Activated gamma-delta T cell treated with Interleukin-2 at 50 U/mL for 16 hours (primary cell): ENCODE measurements around the gene ZNF467.

Experiments used
- DNase-seq: peaks from one replicate; pipeline ENCODE4 v3.0.0-alpha.2; 2020

Gene ZNF467

DNA sequence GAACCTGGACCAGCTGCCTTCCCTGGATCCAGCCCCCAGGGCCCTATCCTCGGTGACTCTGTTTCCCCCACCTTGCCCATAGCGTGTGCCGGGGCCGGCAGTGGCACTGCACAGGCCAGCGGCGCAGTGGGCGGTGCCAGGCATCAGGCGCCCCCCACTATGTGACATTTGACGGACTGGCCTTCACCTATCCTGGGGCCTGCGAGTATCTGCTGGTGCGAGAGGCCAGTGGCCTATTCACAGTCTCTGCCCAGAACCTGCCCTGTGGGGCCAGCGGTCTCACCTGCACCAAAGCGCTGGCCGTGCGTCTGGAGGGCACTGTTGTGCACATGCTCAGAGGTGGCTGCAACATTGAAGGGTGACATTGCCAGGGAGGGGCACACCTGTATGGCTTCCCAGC is 12.0 kb upstream of the ZNF467 start:
- DNase-seq, result no peak

DNA sequence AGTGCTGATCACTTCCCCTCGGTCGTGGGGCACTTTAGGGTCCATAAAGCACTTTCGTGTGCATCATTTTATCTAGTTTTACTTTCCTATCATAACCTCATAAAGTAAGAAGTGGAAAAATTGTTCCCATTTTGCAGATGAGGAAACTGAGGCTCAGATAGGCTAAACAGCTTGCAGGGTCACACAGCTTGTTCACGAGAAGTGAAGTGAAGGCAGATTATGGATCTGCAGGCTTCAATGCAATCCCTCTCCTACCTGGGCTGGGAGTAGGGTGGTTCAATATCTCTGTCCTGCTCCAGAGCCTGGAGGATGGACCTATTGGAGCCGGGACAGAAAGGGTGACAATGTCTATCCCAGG is 10.8 kb upstream of the ZNF467 start:
- no peak for DNase-seq

DNA sequence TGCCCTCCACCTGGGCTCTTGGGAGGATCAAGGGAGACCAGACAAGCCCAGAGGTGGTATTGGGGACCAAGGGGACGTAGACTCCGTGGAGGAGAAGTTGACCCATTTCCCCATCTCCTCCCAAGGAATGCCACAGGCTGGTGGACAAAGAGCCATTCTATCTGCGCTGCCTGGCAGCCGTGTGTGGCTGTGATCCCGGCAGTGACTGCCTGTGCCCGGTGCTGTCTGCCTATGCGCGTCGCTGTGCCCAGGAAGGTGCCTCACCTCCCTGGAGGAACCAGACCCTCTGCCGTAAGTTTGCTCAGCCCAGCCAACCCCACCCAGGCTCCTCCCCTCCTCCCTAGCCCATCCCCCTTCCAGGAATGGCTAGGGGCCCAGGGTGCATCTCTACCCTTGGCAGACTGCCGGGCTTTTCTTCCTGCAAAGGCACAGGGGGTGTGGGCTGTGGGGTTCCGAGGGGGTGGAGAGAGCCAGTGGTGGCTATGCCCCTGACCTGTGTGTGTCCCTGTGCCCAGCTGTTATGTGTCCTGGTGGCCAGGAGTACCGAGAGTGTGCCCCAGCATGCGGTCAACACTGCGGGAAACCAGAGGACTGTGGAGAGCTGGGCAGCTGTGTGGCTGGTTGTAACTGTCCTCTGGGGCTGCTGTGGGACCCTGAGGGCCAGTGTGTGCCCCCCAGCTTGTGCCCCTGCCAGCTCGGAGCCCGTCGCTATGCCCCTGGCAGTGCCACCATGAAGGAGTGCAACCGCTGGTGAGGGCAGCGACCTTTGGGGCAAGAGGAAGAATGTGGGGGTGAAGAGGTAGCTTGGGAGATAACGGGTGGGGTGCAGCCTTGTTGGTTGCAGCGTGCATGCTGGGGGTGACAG is 10.2 kb upstream of the ZNF467 start:
- no peak for DNase-seq

DNA sequence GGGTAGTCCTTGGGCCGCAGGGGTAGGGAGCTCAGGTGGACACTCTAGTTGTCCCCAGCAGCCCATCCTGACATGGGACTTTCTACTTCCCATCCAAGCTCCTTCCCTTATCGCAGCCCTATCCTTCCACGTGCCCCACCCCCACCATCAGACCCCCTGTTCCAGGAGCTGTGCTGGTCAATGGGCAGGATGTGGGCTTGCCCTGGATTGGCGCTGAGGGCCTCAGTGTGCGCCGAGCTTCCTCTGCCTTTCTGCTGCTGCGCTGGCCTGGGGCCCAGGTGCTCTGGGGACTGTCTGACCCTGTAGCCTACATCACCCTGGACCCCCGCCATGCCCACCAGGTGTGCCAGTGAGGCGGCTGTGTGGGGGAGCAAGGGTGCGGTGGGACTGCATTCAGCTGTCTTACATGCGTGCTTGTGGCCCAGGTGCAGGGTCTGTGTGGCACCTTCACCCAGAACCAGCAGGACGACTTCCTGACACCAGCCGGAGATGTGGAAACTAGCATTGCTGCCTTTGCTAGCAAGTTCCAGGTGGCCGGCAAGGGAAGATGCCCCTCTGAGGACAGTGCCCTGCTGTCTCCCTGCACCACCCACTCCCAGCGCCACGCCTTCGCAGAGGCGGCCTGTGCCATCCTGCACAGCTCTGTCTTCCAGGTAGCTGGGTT is 9.4 kb upstream of the ZNF467 start:
- no peak for DNase-seq

DNA sequence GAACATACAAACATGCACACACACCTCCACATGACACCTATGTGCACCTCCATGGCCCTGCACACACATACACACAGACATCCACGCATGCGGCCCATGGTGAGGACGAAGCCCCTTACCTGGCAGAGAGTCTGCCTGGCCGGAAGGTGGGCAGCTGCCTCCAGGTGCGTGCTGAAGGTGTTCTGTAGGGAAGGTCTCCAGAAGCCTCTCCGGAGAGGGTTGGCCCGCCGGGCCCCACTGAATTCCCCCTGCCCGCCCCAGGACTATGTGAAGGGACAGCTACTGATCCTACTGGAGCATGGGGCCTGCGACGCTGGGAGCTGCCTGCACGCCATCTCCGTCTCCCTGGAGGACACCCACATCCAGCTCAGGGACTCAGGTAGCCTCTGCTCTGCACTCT is 8.5 kb upstream of the ZNF467 start:
- DNase-seq, result no peak

DNA sequence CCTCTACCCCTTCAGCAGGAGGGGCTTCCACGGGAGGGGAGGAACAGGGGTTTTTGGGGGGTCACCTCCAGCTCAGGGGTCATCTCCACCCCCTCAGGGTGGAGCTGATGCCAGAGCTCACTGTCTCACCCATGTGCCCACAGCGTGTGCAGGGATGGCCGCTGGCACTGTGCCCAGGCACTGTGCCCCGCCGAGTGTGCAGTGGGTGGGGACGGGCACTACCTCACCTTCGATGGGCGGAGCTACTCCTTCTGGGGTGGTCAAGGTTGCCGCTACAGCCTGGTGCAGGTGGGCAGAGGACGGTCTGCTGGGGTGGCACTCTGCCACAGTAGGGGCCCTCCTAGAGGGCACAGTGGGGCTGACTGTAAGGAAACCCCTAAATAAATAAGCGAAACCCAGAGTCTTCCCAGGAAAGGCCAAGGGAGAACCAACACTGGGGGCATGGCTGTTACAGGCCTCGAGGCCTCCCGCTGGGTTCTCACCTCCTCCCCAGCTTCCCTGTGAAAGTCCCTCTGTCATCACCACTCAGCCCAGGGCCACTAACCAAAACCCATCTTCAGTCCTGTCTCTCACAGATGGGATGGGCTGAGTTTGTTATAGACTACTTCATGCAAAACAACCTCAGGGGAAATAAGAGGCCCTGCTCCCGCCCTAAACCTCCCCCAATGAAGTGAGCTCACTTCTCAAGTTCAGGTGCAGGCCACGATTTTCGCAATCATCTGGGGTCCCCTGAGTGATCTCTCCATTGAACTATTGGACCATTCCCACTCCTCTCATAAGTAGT is 7.4 kb upstream of the ZNF467 start:
- DNase-seq, result no peak

DNA sequence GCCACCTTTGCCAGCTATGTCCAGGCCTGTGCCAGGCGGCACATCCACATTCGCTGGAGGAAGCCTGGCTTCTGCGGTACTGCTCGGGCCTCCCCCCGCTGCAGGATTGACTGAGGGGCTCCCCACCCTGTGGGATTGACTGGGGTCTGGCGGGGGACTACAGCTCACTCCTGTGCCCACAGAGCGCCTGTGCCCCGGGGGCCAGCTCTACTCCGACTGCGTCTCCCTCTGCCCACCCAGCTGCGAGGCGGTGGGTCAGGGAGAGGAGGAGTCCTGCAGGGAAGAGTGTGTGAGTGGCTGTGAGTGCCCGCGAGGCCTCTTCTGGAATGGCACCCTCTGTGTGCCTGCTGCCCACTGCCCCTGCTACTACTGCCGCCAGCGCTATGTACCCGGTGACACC is 6.7 kb upstream of the ZNF467 start:
- no peak for DNase-seq

DNA sequence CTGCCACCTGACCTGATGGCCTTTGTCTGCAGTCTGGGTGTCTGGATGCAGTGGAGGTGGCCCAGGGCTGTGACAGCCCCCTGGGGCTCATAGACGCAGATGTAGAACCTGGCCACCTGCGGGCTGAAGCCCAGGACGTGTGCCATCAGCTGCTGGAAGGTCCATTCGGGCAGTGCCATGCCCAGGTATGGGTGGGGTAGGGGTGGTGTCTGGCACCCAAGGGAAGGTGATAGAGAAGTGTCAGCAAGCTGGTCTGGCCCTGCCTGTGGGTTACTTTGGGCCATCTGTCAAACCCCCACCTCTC is 6.1 kb upstream of the ZNF467 start:
- DNase-seq, result no peak

DNA sequence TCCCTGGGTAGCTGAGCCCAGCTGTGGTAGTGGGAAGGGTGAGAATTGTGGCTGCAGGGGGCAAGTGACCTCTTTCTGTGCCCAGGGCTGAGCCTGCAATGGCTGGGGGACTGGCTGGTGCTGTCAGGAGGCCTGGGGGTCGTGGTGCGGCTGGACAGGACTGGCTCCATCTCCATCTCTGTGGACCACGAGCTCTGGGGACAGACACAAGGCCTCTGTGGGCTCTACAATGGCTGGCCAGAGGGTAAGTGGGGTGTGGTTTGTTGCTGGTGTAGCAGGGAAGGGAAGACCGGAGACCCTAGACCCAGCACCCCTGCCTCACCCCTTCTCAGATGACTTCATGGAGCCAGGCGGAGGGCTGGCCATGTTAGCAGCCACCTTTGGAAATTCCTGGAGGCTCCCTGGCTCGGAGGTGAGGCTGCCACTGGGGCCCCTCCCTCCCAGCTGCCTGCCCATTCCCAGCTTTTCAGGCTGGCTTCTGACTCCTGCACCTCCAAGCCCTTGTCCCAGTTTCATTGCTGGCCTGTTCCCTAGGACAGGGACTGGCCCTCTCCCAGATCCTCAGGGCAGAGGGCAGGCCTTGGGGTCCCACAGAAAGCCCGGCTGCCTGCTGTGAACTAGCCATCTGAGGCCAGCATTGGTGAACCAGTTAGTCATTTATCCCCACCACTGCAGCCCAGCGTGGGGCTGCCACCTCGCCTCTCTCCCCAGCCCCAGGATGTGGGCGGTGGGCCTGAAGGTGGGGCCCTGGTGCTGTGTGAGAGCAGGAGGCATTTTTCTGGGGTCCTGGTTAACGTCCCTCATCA is 5.5 kb upstream of the ZNF467 start:
- no peak for DNase-seq

DNA sequence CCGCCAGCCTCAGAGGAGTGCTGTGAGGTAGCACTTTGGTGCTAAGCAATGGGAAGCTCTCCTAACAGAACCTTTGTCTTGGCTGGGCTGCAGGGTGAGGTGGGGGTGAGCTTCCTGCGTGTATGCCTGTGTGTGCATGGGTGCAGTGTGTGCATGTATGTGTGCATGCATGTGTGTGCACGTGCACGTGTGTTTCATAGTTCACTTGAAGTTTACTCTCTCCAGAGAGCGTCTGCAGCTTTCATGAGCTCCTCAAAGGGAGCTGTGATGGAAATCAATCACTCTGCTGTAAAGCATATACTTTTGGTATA is 4.9 kb upstream of the ZNF467 start:
- no peak for DNase-seq

DNA sequence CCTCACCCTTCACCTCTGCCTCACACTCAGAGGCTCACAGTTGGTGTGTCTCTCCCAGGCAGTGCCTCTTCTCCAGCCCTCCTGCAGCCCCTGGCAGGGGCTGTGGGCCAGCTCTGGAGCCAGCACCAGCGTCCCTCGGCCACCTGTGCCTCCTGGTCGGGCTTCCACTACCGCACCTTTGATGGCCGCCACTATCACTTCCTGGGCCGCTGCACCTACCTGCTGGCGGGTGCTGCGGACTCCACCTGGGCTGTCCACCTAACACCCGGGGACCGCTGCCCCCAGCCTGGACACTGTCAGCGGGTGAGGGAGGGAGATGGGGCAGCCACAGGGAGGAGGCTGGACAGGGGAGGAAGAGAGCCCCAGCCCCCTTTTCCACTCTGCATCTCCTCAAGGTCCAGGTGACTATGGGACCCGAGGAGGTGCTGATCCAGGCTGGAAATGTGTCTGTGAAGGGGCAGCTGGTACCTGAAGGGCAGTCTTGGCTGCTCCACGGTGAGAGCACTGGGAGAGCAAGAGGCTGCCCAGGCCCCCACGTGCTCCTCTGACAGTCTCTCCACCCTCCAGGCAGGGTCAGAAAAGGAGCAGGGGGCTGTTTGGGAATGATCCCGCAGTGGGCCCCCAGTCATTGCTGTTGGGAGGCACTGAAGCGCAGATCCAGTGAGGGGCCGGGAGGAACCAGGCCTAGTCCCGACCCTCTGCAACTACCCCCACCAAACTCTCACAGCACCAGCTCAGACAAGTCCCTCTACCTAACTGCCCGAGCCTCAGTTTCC is 4.4 kb upstream of the ZNF467 start:
- DNase-seq, result no peak

DNA sequence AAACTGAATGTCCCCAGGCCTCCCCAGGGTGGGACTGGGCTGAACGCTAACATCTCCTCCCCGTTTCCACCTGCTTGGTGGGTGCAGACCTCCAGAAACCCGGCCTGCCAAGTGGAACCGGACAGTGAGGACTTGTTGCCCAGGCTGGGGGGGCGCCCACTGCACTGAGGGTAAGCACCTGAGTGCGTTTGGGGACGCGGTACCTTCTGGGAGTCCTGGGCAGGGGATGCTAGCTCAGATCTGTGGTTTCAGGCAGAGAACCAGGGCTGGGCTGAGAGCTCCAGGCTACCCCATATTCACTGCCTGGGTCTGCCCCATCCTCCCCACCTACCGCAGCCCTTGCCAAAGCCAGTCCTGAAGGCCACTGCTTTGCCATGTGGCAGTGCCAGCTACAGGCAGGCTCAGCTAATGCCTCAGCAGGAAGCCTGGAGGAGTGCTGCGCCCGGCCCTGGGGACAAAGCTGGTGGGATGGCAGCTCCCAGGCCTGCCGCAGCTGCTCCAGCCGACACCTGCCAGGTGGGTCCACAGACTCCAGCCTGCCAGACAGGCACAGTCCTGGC is 3.5 kb upstream of the ZNF467 start:
- DNase-seq, result no peak

DNA sequence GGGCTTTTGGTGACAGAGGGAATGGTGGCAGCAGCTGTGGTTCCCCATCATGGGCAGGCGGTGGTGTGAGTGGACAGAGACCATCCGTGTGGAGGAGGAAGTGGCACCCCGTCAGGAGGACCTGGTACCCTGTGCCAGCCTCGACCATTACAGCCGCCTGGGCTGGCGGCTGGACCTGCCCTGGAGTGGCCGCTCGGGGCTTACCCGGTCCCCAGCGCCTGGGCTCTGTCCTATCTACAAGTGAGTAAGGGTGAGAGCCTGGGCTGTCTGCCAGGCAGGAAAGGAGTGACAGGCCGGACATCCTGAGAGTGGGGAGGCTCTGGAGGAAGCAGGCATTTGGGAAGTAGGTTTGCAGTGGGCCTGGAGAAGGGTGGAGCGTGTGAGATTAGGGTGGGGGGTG is 2.9 kb upstream of the ZNF467 start:
- no peak for DNase-seq

DNA sequence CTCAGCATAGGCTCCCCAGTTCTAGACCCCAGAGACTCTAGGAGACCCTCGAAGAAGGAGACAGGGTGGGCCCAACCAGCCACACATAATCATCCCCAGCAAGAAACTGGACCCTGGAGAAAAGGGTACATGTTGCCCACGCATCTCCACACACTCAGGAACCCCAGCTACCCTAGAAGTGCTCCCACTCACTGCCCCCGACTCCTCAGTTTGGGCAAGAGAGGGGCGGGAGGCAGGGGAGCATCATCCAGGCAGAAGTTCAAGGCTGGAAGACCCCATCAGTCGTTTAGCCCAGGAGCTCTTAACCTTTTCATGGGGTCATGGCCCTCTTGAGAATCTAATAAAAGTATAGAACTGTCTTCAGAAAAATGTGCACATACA is 1.8 kb upstream of the ZNF467 start:
- DNase-seq, result no peak

DNA sequence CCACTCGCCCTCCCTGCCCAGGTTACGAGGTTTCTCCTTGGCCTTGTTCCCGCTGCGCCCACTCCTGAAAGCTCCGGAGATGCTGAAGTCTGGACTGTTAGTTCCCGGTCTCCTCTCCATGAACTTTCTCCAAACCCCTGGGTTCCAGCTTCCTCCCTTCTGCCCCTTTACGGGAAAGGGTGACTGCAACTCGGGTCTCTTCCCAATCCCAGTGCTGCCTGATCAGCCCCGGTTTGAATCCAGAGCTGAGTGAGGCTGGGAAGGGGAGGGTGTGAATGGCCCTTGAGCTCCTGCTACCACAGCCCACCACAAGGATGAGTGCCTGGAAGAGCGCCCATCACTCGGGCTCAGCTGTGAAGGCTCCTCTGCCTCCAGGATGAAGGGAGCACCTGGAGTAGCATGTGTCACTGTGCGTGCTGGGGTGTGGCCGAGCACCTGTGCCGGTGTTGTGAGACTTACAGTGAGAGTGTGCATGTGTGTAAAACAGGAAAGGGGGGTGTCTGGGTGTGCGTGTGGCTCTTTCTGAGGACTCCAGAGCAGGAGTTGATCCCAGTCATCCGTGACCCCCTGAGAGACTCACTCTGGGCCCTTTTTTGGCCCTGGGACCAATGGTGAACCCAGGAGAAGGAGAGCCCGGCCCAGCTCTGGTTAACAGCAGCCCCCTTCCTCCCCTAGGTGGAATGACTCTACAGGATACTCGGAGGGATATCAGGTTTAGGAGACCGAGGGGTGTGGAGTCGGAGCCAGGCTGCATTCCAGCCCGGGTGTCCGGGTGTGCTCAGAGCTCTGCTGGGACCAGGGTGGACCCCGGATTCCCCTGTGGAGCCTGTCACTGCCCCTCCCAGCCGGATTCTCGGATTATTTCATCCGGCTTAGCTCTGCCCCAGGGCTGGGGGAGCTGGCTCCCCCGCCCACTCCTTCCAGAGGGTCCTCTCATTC is 1.1 kb upstream of the ZNF467 start:
- no peak for DNase-seq

DNA sequence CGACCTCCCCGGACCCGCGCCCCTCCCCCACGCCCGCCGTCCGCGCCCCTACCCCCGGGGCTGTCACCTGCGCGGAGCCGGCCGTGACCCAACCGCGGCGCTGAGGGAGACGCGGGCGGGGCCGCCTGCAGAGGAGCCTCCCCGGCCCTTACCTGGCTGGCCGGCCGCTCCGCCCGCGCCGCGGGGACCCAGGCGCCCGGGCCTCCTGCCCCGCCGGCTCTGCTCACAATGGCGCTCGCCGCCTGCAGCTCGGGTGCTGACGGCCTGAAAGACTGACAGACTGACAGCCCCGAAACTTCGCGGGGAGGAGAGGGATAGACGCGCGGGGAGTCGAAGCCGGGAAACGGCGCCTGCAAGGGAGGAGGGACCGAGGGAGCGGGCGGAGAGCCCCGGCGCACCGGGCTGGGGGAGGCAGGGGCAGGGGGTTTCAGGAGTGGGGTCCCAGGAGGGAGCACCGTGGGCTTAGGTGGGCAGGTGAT is 393 bp downstream of the ZNF467 start:
- DNase-seq, result peak; percentile 14

DNA sequence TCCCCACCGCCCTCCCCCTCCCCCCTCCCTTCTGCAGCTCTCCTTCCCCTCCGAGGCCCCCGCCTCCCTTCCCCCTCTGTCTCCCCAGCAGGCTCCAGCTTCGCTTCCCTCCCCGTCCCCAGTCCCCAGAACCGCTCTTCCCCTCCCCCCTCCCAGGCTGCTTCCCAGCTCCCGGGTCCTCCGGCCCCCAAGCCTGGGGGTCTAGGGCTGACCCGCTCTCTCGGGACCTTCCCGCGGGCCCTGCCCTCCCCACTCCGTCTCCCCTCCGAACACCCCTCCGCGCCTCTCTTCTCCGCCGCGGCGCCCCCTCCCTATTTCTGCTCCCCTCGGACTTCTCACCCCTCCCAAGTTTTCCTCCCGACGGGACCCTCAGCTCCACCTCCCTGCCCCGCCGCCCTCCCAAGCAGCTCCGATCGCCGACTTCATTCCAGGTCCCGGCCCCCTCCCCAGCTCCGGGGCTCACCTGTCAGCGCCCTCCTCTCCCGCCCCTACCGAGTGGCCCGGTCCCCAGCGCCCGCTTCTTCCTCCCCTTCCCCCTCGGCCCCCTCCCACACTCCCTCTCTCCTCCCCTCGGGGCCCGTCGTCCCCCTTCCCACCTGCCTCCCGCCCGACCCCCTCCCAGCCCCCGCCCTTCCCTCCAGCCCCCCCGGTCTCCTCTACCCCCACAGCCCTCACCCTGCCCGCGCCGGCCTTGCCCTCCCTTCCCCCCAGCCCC is 990 bp downstream of the ZNF467 start:
- DNase-seq, result peak; percentile 16

DNA sequence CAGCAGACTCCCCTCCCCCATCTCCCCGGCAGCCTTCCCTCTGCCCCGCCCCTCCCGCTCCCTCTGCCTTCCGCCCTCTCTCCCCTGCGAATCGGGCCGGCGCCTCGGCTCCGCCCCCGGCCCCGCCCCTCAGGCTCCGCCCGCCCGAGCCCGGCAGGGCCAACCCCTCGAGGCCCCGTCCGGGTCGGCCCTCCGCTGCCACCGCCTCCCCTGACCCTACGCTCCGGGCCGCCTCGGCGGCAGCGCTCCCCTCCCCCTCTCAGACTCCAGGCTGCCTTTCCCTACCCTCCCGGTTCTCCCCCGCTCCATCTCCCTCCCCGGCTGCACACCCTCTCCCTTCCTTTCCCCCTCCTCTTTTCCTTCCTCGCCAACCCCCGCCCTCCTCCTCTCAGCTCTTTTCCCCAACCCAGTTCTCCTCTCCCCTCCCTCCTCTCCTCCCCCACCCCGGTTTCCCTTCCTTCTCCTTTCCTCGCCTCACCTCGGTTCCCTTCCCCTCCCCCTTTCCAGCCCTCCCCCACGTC is 1.6 kb downstream of the ZNF467 start:
- DNase-seq, result peak; percentile 80

DNA sequence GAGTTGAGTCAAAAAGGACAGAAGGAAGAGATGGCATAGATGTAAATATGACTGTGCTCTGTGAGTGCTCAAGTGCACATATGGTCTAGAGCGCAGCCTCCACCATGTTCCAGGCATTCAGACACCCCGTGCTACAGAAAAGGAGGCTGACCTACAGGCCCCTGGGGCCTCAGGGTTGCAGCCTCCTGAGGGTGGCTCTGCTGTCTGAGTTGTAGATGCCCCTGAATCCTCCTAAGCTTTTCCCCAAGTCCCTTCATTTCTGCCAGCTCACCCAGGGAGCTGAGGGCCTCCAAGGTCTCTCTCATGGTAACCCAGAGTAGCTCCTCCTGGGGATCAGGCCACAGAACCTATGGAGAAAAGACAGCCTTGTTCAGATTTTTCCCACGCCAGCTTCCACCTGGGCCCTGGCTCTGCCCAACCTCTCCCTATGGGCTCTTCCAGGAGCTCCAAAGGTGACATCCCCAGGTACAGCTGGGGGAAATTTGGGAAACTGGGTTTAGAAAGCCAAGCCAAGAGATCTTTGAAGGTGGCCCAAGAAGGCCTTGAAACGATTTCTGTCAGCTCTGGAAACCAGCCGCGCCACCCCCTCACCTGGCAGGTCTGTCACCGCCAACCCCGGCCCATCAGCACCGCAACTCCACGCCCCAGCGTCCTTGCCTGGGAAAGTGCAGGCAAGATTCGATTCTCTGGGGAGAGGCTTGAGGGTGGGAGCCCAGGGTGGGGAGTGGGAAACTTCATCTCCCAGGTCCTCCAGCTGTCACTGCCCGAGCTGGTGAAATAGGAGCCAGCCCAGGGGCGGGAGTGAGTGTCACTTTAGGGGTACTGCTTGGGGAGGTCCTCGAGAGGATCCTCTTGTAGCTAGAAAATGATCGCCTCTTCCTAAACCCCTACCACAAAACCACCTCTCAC is 2.4 kb downstream of the ZNF467 start:
- no peak for DNase-seq
